ENCODE data around the gene ORC6.

The ORC6 gene

DNA sequence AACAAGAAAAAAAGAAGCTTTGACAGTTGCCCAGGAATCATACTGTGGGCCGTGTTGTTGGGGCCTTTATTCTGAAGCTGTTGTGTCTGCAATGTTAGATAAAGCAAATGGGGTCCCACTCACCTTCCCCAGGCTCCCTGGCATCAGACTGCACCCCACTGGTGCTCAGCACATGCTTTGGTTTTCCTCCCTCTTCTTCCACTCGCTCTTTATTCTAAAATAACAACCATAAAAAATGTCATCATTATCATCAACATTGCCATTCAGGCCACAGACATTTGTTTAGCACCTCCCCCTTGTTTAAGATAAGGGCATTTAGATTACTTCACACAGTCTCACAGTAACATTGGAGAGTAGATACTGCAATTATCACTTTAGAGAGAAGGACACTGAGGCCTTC is 50.5 kb downstream of the ORC6 start:
- H3K4me3 ChIP-seq (ENCODE audit: low read depth, low read length), result no peak overlapping the region
- no peak for DNase-seq (ENCODE audit: low read depth)
- TF ChIP-seq, protein P1, sequence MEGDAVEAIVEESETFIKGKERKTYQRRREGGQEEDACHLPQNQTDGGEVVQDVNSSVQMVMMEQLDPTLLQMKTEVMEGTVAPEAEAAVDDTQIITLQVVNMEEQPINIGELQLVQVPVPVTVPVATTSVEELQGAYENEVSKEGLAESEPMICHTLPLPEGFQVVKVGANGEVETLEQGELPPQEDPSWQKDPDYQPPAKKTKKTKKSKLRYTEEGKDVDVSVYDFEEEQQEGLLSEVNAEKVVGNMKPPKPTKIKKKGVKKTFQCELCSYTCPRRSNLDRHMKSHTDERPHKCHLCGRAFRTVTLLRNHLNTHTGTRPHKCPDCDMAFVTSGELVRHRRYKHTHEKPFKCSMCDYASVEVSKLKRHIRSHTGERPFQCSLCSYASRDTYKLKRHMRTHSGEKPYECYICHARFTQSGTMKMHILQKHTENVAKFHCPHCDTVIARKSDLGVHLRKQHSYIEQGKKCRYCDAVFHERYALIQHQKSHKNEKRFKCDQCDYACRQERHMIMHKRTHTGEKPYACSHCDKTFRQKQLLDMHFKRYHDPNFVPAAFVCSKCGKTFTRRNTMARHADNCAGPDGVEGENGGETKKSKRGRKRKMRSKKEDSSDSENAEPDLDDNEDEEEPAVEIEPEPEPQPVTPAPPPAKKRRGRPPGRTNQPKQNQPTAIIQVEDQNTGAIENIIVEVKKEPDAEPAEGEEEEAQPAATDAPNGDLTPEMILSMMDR (IDR thresholded peaks at IDR 0.05; ENCODE audit: control insufficient read depth, extremely low read depth, insufficient read depth), result no peak

DNA sequence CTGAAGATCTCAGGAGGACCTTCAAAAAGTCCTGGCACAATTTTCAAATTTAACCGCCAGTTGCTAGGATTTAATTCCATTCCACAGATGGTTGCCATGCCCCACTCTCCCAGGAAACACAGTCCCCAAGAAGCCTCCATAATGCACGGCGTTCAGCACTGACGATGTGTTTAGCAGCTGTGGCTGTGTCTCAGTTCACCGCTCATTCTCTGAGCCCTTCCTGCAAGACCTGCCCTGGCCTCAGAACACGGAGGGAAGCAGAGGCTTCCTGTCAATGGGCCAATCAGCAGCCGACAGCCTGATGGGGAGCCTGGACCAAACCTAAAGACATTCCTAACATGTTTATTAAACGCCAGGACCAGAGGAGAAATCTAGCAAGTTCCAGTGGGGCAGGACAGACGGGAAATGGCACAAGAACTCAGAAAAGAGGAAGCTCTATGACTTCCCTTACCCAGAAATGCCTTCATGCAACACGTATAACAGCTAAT is 53.8 kb downstream of the ORC6 start:
- TF ChIP-seq, protein P1 (IDR thresholded peaks at IDR 0.05; ENCODE audit: control insufficient read depth, extremely low read depth, insufficient read depth), result no peak
- no peak for DNase-seq (ENCODE audit: low read depth)
- no peak overlapping the region for H3K4me3 ChIP-seq (ENCODE audit: low read depth, low read length)

DNA sequence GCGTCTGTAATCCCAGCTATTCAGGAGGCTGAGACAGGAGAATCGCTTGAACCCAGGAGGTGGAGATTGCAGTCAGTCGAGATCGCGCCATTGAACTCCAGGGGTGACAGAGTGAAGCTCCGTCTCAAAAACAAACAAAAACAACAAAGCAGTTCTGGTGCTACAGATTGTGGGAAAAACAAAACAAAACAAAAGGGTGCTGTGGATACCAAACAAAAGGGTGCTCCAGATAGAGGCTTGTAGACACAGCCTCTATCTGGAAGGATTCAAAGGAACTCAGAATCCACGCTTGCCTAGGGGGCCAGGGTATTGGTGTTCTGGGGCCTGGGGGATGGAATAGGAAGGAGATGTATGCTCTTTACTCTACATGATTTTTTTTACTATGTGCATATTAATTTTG is 56.2 kb downstream of the ORC6 start:
- H3K4me3 ChIP-seq (ENCODE audit: low read depth, low read length), result no peak overlapping the region
- TF ChIP-seq, protein P1 (IDR thresholded peaks at IDR 0.05; ENCODE audit: control insufficient read depth, extremely low read depth, insufficient read depth), result no peak
- DNase-seq (ENCODE audit: low read depth), result no peak

DNA sequence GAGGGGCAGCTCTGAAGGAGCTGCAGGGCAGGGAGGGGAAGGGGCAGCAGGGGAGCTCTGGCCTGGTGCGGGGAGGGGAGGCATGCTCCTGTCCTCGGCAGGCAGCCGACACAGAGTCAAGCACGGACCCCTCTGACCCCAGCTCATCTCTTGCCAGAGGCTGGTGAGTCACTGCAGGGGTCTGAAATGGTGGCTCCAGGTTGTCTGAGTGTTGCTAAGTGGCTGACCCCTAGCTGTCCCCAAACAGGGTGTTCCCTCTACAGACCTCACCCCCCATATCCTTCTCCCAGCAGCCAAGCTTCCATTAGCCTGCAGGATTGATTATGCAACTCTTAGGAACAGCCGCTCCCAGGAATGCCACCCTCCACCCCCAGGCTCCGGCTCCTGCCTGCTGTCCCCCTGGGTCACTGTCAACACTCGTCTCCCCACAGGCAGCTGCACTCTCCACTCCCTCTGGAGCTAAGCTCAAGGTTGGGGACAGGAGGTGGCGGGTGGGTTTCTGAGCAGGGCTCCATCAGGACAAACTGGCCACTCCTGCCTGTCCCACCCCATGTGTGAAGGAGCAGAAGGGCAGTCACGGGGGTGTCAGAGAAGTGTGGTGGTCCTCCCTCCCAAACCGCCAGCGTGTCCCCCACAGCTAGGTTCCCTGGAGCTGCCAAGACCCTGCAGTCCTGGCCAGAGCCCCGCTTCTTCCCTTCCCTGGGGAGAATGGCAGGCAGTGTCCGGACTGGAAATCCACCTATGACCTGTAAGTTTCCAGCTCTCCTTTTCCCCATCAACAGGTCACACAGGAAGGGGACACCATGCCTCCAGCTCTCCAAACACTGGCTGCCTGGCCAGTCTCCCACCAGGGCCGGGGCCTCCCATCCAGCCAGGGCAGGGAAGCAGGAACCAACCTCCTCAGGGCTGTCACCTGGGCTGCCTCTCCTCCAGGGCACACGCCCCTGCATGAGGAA is 57.6 kb downstream of the ORC6 start:
- no peak overlapping the region for H3K4me3 ChIP-seq (ENCODE audit: low read depth, low read length)
- TF ChIP-seq, protein P1 (IDR thresholded peaks at IDR 0.05; ENCODE audit: control insufficient read depth, extremely low read depth, insufficient read depth), result no peak
- DNase-seq (ENCODE audit: low read depth), result no peak
